HepG2 (cell line): ENCODE measurements around the gene ZNRF3. TPM values are rescaled to one million over a fixed set of nuclear protein-coding genes. Genes with fewer than 3 reads are reported as not detected.

Experiments used
- ATAC-seq: fragments of 200-7000 bp; cut with Tn5 transposase; 3 replicates; pipeline ENCODE4 v1.9.1; 2020; ENCODE audit warnings: mild to moderate bottlenecking, moderate library complexity
- BruUV-seq: library from RNA; stranded (reverse); fragments of 400-500 nt; replicated peaks from 2 replicates; lab custom pipeline; 2021; lab: Mats Ljungman, UMichigan
- CTCF ChIA-PET: fragments of 300-600 bp; formaldehyde crosslinking; extraction: SDS; loops from one replicate; lab custom pipeline; 2021; ENCODE audit warnings: low total read pairs, inconsistent platforms, low intra/inter-chr PET ratio; lab: Yijun Ruan, JAX
- POLR2A ChIA-PET: fragments of 350-600 bp; sonication (Branson Sonifier 250); formaldehyde crosslinking; loops from one replicate; lab custom pipeline; 2020; ENCODE audit warnings: antibody characterized with exemption, inconsistent platforms; lab: Yijun Ruan, JAX
- DNase-seq: peaks from one replicate; pipeline ENCODE4 v3.0.0-alpha.2; 2015; ENCODE audit warnings: low spot score
- FAIRE-seq: peaks from 3 replicates; lab custom pipeline; 2011; peaks lifted over from hg19 to GRCh38; lab: Jason Lieb, UNC
- H2AFZ ChIP-seq: one replicate; pipeline ENCODE4 v1.6.1; 2011; ENCODE audit warnings: low read length, inconsistent platforms
- H3K27ac ChIP-seq: fragments of 300-600 bp; 3 replicates; pipeline ENCODE4 v1.8.0; 2011; ENCODE audit warnings: mixed run types, mild to moderate bottlenecking, mixed read lengths, low read length, inconsistent platforms; ENCODE audit not compliant: insufficient read depth; ENCODE audit errors: extremely low read length
- H3K27me3 ChIP-seq, 2 experiments: fragments of 200-600 bp in 1 of 2; 2 replicates in 1 of 2; 3 replicates in 1 of 2; pipeline versions ENCODE4 v1.6.0 to v1.8.0; 2011; ENCODE audit warnings: low read length in 2 of 2, mild to moderate bottlenecking in 2 of 2, moderate library complexity in 2 of 2, inconsistent platforms in 1 of 2; ENCODE audit not compliant: insufficient read depth in 2 of 2, control insufficient read depth in 1 of 2
- H3K36me3 ChIP-seq, 2 experiments: fragments of 200-600 bp in 1 of 2; replicated peaks in 1 of 2; 2 replicates in 1 of 2; 3 replicates in 1 of 2; pipeline versions ENCODE4 v1.5.1 to v1.8.0; 2011; ENCODE audit warnings: low read length in 2 of 2, inconsistent platforms in 1 of 2; ENCODE audit not compliant: insufficient read depth in 2 of 2, control insufficient read depth in 1 of 2
- H3K4me1 ChIP-seq: 2 replicates; pipeline ENCODE4 v1.5.1; 2012; ENCODE audit warnings: low read length, inconsistent platforms; ENCODE audit not compliant: insufficient read depth
- H3K4me2 ChIP-seq: 2 replicates; pipeline ENCODE4 v1.6.0; 2011; ENCODE audit warnings: low read depth, low read length, inconsistent platforms
- H3K4me3 ChIP-seq, 3 experiments: fragments of 200-600 bp in 1 of 3; sonication (generic), shearing (Covaris generic) in 1 of 3; replicated peaks in 1 of 3; 2 replicates each; pipeline ENCODE4 v1.5.1; 2011 to 2016; ENCODE audit warnings: low read length in 3 of 3, inconsistent platforms in 2 of 3, low read depth in 2 of 3, mild to moderate bottlenecking in 2 of 3, control low read depth in 1 of 3, mixed read lengths in 1 of 3; ENCODE audit not compliant: insufficient read depth in 1 of 3
- H3K79me2 ChIP-seq: one replicate; pipeline ENCODE4 v1.6.1; 2011; ENCODE audit warnings: low read length, inconsistent platforms; ENCODE audit not compliant: insufficient read depth
- H3K9ac ChIP-seq: 2 replicates; pipeline ENCODE4 v1.6.0; 2011; ENCODE audit warnings: mild to moderate bottlenecking, low read depth, low read length, inconsistent platforms; ENCODE audit not compliant: insufficient read depth
- H3K9me3 ChIP-seq: 2 replicates; pipeline ENCODE4 v1.5.1; 2012; ENCODE audit warnings: mild to moderate bottlenecking, low read length
- H4K20me1 ChIP-seq: 2 replicates; pipeline ENCODE4 v1.6.0; 2011; ENCODE audit warnings: inconsistent platforms, mild to moderate bottlenecking, low read length, moderate library complexity; ENCODE audit not compliant: insufficient read depth
- GATAD2A ChIP-seq: IDR thresholded peaks from 2 replicates; pipeline ENCODE4 v1.6.1; 2016
- POLR2G ChIP-seq: fragments of 200-400 bp; formaldehyde crosslinking; IDR thresholded peaks from 2 replicates; pipeline ENCODE4 v1.6.1; 2018; ENCODE audit warnings: mild to moderate bottlenecking, low read depth, low read length, moderate library complexity
- RAD21 ChIP-seq: fragments of 450-650 bp; formaldehyde crosslinking; IDR thresholded peaks from 2 replicates; pipeline ENCODE4 v1.5.0; 2020; ENCODE audit warnings: mild to moderate bottlenecking
- RCOR2 ChIP-seq: IDR thresholded peaks from 2 replicates; pipeline ENCODE4 v1.6.1; 2016; ENCODE audit warnings: missing biosample characterization, missing genetic modification reagents
- SOX13 ChIP-seq, 3 experiments: fragments of 450-650 bp in 1 of 3; sonication (generic) in 1 of 3; formaldehyde crosslinking in 1 of 3; IDR thresholded peaks in 2 of 3; conservative IDR thresholded peaks in 1 of 3; 2 replicates each; pipeline versions ENCODE4 v1.5.0 to v1.6.1; 2016 to 2020; ENCODE audit warnings: antibody characterized with exemption in 1 of 3, mild to moderate bottlenecking in 1 of 3, missing compliant biosample characterization in 1 of 3, missing genetic modification reagents in 1 of 3, moderate library complexity in 1 of 3
- THAP11 ChIP-seq: IDR thresholded peaks from 2 replicates; pipeline ENCODE4 v1.6.1; 2016; ENCODE audit warnings: missing biosample characterization, missing genetic modification reagents
- ZNF652 ChIP-seq: IDR thresholded peaks from 2 replicates; pipeline ENCODE4 v1.6.1; 2016; ENCODE audit warnings: low read depth, borderline replicate concordance
- WGBS: methylation state at CpG from one replicate; pipeline ENCODE4 v1.1.6; 2017; ENCODE audit warnings: low lambda C conversion rate; 5-methylcytosine and 5-hydroxymethylcytosine counted together
- in situ Hi-C: cut with HindIII; loops from 2 replicates; pipeline ENCODE4 v1.10.0; 2017; ENCODE audit warnings: low pct_unique_long_range_greater_than_20kb; ENCODE audit not compliant: extremely low pct_ligation_motif_present
- intact Hi-C: fragments of 100-400 bp; cut with micrococcal nuclease; formaldehyde crosslinking; loops from one replicate; pipeline ENCODE4 v1.10.0; 2022; ENCODE audit not compliant: unreplicated experiment
- polyA plus RNA-seq, 8 experiments: library from polyadenylated mRNA; depleted of rRNA in 3 of 8; stranded (reverse) in 7 of 8; unstranded in 1 of 8; fragments of >200 nt; fragmentation: Illumina TruSeq in 4 of 8; extraction: Trizol in 4 of 8; gene quantifications; 2 replicates each; pipeline versions ENCODE4 v1.2.1 to v1.2.3, GENCODE V29; 2011 to 2016; ENCODE audit warnings: low read depth in 4 of 8, missing spikeins in 1 of 8, mixed read lengths in 1 of 8; ENCODE audit not compliant: insufficient read depth in 1 of 8
- total RNA-seq, 5 experiments: library from RNA; depleted of rRNA; stranded (reverse); fragments of >200 nt; fragmentation: Illumina TruSeq; extraction: Trizol; gene quantifications; 2 replicates each; pipeline ENCODE4 v1.2.3, GENCODE V29; 2016; ENCODE audit warnings: low read depth in 1 of 5
- TF ChIP-seq, protein P1 (sequence below): IDR thresholded peaks from 2 replicates; pipeline ENCODE4 v1.6.1; 2018; ENCODE audit warnings: missing genetic modification reagents, mild to moderate bottlenecking, missing compliant biosample characterization
- TF ChIP-seq, protein P2 (sequence below): sonication (generic); formaldehyde crosslinking; IDR thresholded peaks from 2 replicates; pipeline ENCODE4 v1.4.0; 2020; ENCODE audit warnings: missing genetic modification reagents, borderline replicate concordance
- TF ChIP-seq, protein P3 (sequence below): IDR thresholded peaks from 2 replicates; pipeline ENCODE4 v1.6.1; 2016
- TF ChIP-seq, protein P4 (sequence below): sonication (generic); formaldehyde crosslinking; IDR thresholded peaks from 2 replicates; pipeline ENCODE4 v1.4.0; 2020; ENCODE audit warnings: missing genetic modification reagents

The ZNRF3 gene
- total and polyA plus RNA-seq, 2 of the 13 experiments (the other 11 are each of a cell fraction or from before 2014, with no cell fraction given) = 20.3 to 36.7 TPM

DNA sequence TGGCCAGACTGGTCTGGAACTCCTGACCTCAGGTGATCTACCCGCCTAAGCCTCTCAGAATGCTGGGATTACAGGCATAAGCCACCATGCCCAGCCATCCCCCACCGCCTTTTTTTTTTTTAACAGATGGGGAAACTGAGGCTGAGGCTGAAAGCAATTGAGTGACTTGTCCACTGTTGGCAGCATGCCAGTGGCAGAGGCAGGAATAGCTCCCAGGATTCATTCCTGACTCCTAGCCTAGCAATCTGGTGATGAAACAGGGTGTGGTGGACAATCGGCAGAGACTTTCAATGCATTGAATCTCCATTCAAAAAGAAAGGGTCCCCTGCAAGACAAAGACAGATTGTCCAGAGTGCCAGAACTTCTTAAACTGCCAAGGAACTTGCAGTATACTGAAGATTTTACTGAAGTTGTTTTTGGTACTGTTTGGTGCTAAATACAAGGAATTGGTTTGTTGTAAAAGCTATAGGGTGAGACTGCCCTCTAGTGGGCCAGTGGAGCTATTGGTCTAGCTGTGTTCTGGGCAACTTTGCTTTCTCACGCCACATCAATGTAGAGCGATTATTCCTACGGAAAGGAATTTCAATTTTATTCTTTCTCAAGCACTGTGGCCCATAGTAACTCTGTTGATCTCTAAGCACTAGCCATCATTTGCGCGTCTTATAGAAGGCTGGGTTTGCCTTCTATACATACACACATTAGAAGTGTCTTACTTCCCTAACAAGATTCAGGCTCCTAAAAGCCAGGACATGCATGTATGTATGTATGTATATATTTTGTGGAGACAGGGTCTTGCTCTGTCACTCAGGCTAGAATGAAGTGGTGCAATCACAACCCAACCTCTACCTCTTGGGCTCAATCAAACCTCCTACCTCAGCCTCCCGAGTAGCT, 157.3 kb downstream of the ZNRF3 start:
- H3K27ac ChIP-seq = no peak overlapping the region
- ATAC-seq (peak; percentile 65), FAIRE-seq (peak; percentile 56), DNase-seq (peak; percentile 65)
- CTCF ChIA-PET = interaction anchor here (1.3 to 2.1 kb wide), 2 partner anchors 183 to 185 kb away, joined by 4 to 22 read pairs; no protein-coding TSS in a partner anchor
- WGBS = 84% methylated on average over 9 of the region's 9 CpGs
- H3K9me3 ChIP-seq = no peaks in the 10 kb centered on the region
- H3K9ac ChIP-seq = no peak overlapping the region
- no peak overlapping the region for H2AFZ ChIP-seq
- H3K36me3 ChIP-seq = peaks cover 15 to 76% of the 10 kb centered on the region in 2 experiments
- H3K4me1 ChIP-seq = peaks cover 87% of the 10 kb centered on the region
- H3K79me2 ChIP-seq = peaks cover 54% of the 10 kb centered on the region
- no peak overlapping the region for H3K4me2 ChIP-seq
- BruUV-seq = no TSS peak
- POLR2A ChIA-PET = interaction anchor here (0.6 to 3.3 kb wide), 9 partner anchors 9 to 256 kb away, joined by 3 to 22 read pairs (median 5); partner anchors contain the start of genes XBP1 and ZNRF3
- in situ Hi-C loops = no loop called here
- intact Hi-C loops = loop anchor here (1.0 to 5.0 kb wide), 2 partner anchors 112 to 185 kb away; no protein-coding TSS in a partner anchor
- no peak overlapping the region for H3K4me3 ChIP-seq
- peaks cover 9% of the 10 kb centered on the region for H4K20me1 ChIP-seq
- H3K27me3 ChIP-seq = no peaks in the 10 kb centered on the region
- TF ChIP-seq, protein P1, sequence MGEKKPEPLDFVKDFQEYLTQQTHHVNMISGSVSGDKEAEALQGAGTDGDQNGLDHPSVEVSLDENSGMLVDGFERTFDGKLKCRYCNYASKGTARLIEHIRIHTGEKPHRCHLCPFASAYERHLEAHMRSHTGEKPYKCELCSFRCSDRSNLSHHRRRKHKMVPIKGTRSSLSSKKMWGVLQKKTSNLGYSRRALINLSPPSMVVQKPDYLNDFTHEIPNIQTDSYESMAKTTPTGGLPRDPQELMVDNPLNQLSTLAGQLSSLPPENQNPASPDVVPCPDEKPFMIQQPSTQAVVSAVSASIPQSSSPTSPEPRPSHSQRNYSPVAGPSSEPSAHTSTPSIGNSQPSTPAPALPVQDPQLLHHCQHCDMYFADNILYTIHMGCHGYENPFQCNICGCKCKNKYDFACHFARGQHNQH (CRISPR knock-in tag) = peak; percentile 54; the same call in 1 of the 2 replicates
- TF ChIP-seq ZNF652 (CRISPR knock-in tag) (0 out of 2 replicates have a peak, but pooled peaks have one; percentile 16), SOX13 (IDR thresholded peaks at IDR 0.05) (no peak), SOX13 (CRISPR knock-in tag; conservative IDR thresholded peaks at IDR 0.05 in 1 of 2, IDR thresholded peaks at IDR 0.05 in 1 of 2) (peak in 1 of 2 experiments; percentile 24; a peak in 1 of 4 replicates), RAD21 (CRISPR knock-in tag) (peak; percentile 88), POLR2G (0 out of 2 replicates have a peak, but pooled peaks have one; percentile 1), RCOR2 (CRISPR knock-in tag) (0 out of 2 replicates have a peak, but pooled peaks have one; percentile 27), GATAD2A (CRISPR knock-in tag) (peak; percentile 49; the same call in 1 of the 2 replicates), THAP11 (CRISPR knock-in tag) (peak; percentile 36; the same call in 1 of the 2 replicates)
- TF ChIP-seq, protein P2, sequence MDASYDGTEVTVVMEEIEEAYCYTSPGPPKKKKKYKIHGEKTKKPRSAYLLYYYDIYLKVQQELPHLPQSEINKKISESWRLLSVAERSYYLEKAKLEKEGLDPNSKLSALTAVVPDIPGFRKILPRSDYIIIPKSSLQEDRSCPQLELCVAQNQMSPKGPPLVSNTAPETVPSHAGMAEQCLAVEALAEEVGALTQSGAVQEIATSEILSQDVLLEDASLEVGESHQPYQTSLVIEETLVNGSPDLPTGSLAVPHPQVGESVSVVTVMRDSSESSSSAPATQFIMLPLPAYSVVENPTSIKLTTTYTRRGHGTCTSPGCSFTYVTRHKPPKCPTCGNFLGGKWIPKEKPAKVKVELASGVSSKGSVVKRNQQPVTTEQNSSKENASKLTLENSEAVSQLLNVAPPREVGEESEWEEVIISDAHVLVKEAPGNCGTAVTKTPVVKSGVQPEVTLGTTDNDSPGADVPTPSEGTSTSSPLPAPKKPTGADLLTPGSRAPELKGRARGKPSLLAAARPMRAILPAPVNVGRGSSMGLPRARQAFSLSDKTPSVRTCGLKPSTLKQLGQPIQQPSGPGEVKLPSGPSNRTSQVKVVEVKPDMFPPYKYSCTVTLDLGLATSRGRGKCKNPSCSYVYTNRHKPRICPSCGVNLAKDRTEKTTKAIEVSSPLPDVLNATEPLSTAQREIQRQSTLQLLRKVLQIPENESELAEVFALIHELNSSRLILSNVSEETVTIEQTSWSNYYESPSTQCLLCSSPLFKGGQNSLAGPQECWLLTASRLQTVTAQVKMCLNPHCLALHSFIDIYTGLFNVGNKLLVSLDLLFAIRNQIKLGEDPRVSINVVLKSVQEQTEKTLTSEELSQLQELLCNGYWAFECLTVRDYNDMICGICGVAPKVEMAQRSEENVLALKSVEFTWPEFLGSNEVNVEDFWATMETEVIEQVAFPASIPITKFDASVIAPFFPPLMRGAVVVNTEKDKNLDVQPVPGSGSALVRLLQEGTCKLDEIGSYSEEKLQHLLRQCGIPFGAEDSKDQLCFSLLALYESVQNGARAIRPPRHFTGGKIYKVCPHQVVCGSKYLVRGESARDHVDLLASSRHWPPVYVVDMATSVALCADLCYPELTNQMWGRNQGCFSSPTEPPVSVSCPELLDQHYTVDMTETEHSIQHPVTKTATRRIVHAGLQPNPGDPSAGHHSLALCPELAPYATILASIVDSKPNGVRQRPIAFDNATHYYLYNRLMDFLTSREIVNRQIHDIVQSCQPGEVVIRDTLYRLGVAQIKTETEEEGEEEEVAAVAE (CRISPR knock-in tag) = no peak
- TF ChIP-seq, protein P3, sequence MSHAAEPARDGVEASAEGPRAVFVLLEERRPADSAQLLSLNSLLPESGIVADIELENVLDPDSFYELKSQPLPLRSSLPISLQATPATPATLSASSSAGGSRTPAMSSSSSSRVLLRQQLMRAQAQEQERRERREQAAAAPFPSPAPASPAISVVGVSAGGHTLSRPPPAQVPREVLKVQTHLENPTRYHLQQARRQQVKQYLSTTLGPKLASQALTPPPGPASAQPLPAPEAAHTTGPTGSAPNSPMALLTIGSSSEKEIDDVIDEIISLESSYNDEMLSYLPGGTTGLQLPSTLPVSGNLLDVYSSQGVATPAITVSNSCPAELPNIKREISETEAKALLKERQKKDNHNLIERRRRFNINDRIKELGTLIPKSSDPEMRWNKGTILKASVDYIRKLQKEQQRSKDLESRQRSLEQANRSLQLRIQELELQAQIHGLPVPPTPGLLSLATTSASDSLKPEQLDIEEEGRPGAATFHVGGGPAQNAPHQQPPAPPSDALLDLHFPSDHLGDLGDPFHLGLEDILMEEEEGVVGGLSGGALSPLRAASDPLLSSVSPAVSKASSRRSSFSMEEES (CRISPR knock-in tag) = peak; percentile 14; the same call in 1 of the 2 replicates
- TF ChIP-seq, protein P4, sequence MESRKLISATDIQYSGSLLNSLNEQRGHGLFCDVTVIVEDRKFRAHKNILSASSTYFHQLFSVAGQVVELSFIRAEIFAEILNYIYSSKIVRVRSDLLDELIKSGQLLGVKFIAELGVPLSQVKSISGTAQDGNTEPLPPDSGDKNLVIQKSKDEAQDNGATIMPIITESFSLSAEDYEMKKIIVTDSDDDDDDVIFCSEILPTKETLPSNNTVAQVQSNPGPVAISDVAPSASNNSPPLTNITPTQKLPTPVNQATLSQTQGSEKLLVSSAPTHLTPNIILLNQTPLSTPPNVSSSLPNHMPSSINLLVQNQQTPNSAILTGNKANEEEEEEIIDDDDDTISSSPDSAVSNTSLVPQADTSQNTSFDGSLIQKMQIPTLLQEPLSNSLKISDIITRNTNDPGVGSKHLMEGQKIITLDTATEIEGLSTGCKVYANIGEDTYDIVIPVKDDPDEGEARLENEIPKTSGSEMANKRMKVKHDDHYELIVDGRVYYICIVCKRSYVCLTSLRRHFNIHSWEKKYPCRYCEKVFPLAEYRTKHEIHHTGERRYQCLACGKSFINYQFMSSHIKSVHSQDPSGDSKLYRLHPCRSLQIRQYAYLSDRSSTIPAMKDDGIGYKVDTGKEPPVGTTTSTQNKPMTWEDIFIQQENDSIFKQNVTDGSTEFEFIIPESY (CRISPR knock-in tag) = peak; percentile 48; the same call in 1 of the 2 replicates
